Fibroblast of pulmonary artery (primary cell): ENCODE results near the gene ZMIZ2.
A peak's percentile ranks its signal among the peaks of the same experiment; 100 is the strongest.
"Not testable (repeated sequence)": the region's sequence is repeated elsewhere in the genome, so short reads cannot be mapped to it uniquely, and the experiment has no call there.

Source experiments
- DNase-seq: peaks from one replicate; pipeline ENCODE4 v3.0.0-alpha.2; 2010; ENCODE audit warnings: low read depth
- H3K4me3 ChIP-seq: replicated peaks from 2 replicates; pipeline ENCODE4 v1.5.1; 2011; ENCODE audit warnings: low read depth, mild to moderate bottlenecking, control low read depth, low read length, moderate library complexity
- CTCF ChIP-seq: IDR thresholded peaks from 2 replicates; pipeline ENCODE4 v1.5.1; 2011; ENCODE audit warnings: mild to moderate bottlenecking, control low read depth, low read length, inconsistent platforms; ENCODE audit errors: missing control alignments

The ZMIZ2 gene

GRCh38 chr7:44768628-44769371, 20.2 kb downstream of the ZMIZ2 start:
- no peak for DNase-seq
- TF ChIP-seq CTCF = no peak
- no peak overlapping the region for H3K4me3 ChIP-seq

GRCh38 chr7:44769376-44769775, 20.7 kb downstream of the ZMIZ2 start:
- no peak for TF ChIP-seq CTCF
- no peak for DNase-seq
- H3K4me3 ChIP-seq = no peak overlapping the region

GRCh38 chr7:44769776-44770294, 21.2 kb downstream of the ZMIZ2 start:
- DNase-seq = peak; percentile 53
- H3K4me3 ChIP-seq = no peak overlapping the region
- no peak for TF ChIP-seq CTCF

- no peak for DNase-seq
- no peak overlapping the region for H3K4me3 ChIP-seq
- TF ChIP-seq CTCF = no peak
These were observed 22.7 kb downstream of the ZMIZ2 start for GRCh38 chr7:44771358-44771757.

GRCh38 chr7:44772440-44772839, 23.8 kb downstream of the ZMIZ2 start:
- DNase-seq = no peak
- TF ChIP-seq CTCF = no peak
- no peak overlapping the region for H3K4me3 ChIP-seq

- DNase-seq = no peak
- no peak overlapping the region for H3K4me3 ChIP-seq
- no peak for TF ChIP-seq CTCF
These were observed 24.2 kb downstream of the ZMIZ2 start for GRCh38 chr7:44772867-44773266.

- not testable (repeated sequence) for H3K4me3 ChIP-seq, DNase-seq
These were observed 25.8 kb downstream of the ZMIZ2 start for GRCh38 chr7:44774486-44774885.
